Esophagus muscularis mucosa (tissue), 4 donors: Measurements from ENCODE around the gene TMEM220.

Experiments
- CTCF ChIP-seq, 3 experiments: fragments of 200-600 bp in 2 of 3; fragments of 450-650 bp in 1 of 3; sonication (generic) in 2 of 3; IDR thresholded peaks; one replicate each; pipeline ENCODE4 v1.5.1; 2017 to 2019; ENCODE audit warnings: antibody characterized with exemption in 3 of 3, mild to moderate bottlenecking in 2 of 3, moderate library complexity in 1 of 3
- EP300 ChIP-seq: sonication (generic); formaldehyde crosslinking; IDR thresholded peaks from one replicate; pipeline ENCODE4 v1.6.1; 2017; ENCODE audit warnings: antibody characterized with exemption
- POLR2AphosphoS5 ChIP-seq, 2 donors: sonication (generic); formaldehyde crosslinking; IDR thresholded peaks; one replicate each; pipeline ENCODE4 v1.6.1; 2017; ENCODE audit warnings: antibody characterized with exemption in 2 of 2

DNA sequence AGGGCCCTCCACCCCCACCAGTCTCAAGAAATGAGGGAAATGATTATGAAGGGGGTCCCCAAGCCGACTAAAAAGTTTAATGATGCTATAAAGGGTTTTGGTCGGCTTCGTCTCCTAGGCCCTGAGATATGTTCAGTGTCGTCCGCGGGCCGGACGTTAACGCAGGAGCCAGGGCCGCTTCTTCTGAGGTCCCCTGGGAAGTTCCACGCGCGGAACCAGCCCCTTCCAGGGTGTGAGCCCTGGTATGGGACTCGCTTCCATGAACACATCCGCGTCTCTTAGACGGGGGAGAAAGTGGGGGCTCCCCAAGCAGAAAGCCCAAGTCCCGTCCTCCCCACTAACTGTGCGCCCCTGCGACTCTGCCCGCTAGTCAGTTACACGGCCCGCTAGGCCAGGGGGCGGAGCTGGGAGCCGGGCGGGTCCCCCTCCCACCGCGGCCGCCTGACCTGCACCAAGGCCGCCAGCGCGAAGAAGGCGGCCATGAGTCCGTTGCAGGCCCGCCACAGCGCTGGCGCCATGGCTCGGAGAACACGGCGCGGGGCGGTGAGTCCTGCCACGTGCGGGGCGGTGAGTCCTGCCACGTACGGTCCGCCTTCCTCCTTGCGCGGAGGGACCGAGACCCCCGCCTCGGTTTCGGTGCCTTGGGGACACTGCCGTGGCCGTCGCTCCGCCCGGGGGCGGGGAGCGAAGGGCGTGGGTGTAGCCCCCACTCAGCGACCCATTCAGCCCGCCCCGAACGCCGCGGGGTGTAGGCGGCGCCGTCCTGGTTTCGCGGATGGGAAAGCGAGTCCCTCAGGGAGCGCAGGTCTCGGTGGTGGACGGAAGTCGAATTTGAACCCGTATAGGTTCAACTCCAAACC is at the start of gene TMEM220:
- TF ChIP-seq CTCF (IDR thresholded peaks at IDR 0.05) (no peak), EP300 (no peak), POLR2AphosphoS5 (IDR thresholded peaks at IDR 0.05) (peak; percentile 82 to 86)
